Glomerular visceral epithelial cell (primary cell): ENCODE data around the gene SEPTIN5.

Experiments
- DNase-seq: peaks from one replicate; pipeline ENCODE4 v3.0.0-alpha.2; 2016; ENCODE audit errors: extremely low spot score

Gene SEPTIN5

GRCh38 chr22:19748991-19749664 is 34.8 kb downstream of the SEPTIN5 start:
- no peak for DNase-seq

- no peak for DNase-seq
Measured at GRCh38 chr22:19749876-19750275, 35.6 kb downstream of the SEPTIN5 start.

GRCh38 chr22:19750507-19751490 is 36.5 kb downstream of the SEPTIN5 start:
- peak; percentile 33 for DNase-seq

- DNase-seq, result no peak
Measured at GRCh38 chr22:19751497-19752245, 37.4 kb downstream of the SEPTIN5 start.

- no peak for DNase-seq
Measured at GRCh38 chr22:19753090-19753842, 39.0 kb downstream of the SEPTIN5 start.

GRCh38 chr22:19753996-19754700 is 39.8 kb downstream of the SEPTIN5 start:
- no peak for DNase-seq

GRCh38 chr22:19754701-19755144 is 40.4 kb downstream of the SEPTIN5 start:
- DNase-seq, result no peak

- no peak for DNase-seq
Measured at GRCh38 chr22:19755145-19755710, 40.9 kb downstream of the SEPTIN5 start.

GRCh38 chr22:19755722-19756287 is 41.5 kb downstream of the SEPTIN5 start:
- DNase-seq, result no peak

GRCh38 chr22:19756288-19757128 is 42.2 kb downstream of the SEPTIN5 start:
- DNase-seq, result peak; percentile 28

GRCh38 chr22:19757140-19757984 is 43.1 kb downstream of the SEPTIN5 start:
- no peak for DNase-seq

GRCh38 chr22:19757985-19758895 is 43.9 kb downstream of the SEPTIN5 start:
- no peak for DNase-seq

- no peak for DNase-seq
Measured at GRCh38 chr22:19758896-19759426, 44.7 kb downstream of the SEPTIN5 start.

- DNase-seq, result no peak
Measured at GRCh38 chr22:19759427-19760057, 45.2 kb downstream of the SEPTIN5 start.

GRCh38 chr22:19760058-19760950 is 46.0 kb downstream of the SEPTIN5 start, which contains the start of gene TBX1:
Gene TBX1, plus strand, starts transcription at chr22:19760778. Its CDS starts 66 bp downstream, at chr22:19760844.
- DNase-seq, result no peak
